ENCODE data around the gene FDPS.
A peak's percentile ranks its signal among the peaks of the same experiment; 100 is the strongest.

DNA sequence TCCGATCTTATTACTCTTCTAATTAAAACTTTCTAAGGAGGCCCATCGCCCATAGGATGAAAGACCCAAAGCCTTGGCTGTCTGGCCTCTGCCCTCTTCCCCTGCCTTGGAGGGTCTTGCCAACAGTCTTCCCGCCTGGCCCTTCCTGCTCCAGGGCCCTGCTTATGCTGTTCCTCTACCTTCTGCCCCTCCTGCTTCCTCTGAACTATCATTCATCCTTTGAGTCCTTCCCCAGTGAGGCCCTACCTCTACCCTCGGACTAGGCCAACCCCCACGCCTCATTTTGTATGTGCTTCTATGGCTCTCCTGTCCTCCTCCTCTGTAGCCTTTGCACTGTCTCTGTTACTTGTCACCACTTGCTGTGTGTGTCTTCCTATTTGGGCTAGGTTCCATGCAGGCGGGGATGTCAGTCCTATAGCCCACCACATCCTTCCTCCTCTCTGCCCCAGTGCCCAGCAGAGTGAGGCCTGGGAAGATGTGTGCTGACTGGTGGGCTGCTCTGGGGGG is 17.4 kb downstream of the FDPS start:
- TF ChIP-seq, protein P1, sequence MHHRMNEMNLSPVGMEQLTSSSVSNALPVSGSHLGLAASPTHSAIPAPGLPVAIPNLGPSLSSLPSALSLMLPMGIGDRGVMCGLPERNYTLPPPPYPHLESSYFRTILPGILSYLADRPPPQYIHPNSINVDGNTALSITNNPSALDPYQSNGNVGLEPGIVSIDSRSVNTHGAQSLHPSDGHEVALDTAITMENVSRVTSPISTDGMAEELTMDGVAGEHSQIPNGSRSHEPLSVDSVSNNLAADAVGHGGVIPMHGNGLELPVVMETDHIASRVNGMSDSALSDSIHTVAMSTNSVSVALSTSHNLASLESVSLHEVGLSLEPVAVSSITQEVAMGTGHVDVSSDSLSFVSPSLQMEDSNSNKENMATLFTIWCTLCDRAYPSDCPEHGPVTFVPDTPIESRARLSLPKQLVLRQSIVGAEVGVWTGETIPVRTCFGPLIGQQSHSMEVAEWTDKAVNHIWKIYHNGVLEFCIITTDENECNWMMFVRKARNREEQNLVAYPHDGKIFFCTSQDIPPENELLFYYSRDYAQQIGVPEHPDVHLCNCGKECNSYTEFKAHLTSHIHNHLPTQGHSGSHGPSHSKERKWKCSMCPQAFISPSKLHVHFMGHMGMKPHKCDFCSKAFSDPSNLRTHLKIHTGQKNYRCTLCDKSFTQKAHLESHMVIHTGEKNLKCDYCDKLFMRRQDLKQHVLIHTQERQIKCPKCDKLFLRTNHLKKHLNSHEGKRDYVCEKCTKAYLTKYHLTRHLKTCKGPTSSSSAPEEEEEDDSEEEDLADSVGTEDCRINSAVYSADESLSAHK (tag by site-specific recombination; IDR thresholded peaks at IDR 0.05): no peak
- TF ChIP-seq, protein P2, sequence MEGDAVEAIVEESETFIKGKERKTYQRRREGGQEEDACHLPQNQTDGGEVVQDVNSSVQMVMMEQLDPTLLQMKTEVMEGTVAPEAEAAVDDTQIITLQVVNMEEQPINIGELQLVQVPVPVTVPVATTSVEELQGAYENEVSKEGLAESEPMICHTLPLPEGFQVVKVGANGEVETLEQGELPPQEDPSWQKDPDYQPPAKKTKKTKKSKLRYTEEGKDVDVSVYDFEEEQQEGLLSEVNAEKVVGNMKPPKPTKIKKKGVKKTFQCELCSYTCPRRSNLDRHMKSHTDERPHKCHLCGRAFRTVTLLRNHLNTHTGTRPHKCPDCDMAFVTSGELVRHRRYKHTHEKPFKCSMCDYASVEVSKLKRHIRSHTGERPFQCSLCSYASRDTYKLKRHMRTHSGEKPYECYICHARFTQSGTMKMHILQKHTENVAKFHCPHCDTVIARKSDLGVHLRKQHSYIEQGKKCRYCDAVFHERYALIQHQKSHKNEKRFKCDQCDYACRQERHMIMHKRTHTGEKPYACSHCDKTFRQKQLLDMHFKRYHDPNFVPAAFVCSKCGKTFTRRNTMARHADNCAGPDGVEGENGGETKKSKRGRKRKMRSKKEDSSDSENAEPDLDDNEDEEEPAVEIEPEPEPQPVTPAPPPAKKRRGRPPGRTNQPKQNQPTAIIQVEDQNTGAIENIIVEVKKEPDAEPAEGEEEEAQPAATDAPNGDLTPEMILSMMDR (tag by site-specific recombination; IDR thresholded peaks at IDR 0.05): no peak
- TF ChIP-seq ZNF274 (IDR thresholded peaks at IDR 0.05; ENCODE audit: low read length) (no peak), ZNF274 (tag by site-specific recombination; IDR thresholded peaks at IDR 0.05; ENCODE audit: borderline replicate concordance) (no peak), ZNF211 (tag by site-specific recombination; IDR thresholded peaks at IDR 0.05; ENCODE audit: low read depth) (no peak), ZNF132 (tag by site-specific recombination; IDR thresholded peaks at IDR 0.05; ENCODE audit: borderline replicate concordance) (no peak), ZNF837 (tag by site-specific recombination; IDR thresholded peaks at IDR 0.05) (no peak), ZBTB17 (tag by site-specific recombination; IDR thresholded peaks at IDR 0.05) (peak; percentile 41; the same call in 1 of the 2 replicates), ZNF155 (tag by site-specific recombination; IDR thresholded peaks at IDR 0.05) (no peak), ZBTB7A (tag by site-specific recombination; IDR thresholded peaks at IDR 0.05; ENCODE audit: low read depth) (no peak)

All from HEK293 (cell line).